Astrocyte (in vitro differentiated cells and primary cell): ENCODE measurements around the gene CLDN1. TPM values are rescaled to one million over a fixed set of nuclear protein-coding genes. Genes with fewer than 3 reads are reported as not detected.

Source experiments
- DNase-seq: peaks from one replicate; pipeline ENCODE4 v3.0.0-alpha.2; 2010; ENCODE audit warnings: low read depth
- FAIRE-seq: peaks from 2 replicates; lab custom pipeline; 2011; peaks lifted over from hg19 to GRCh38; lab: Jason Lieb, UNC
- H2AFZ ChIP-seq: 2 replicates; pipeline ENCODE4 v1.6.0; 2012; ENCODE audit warnings: low read depth, low read length, inconsistent platforms
- H3K27ac ChIP-seq: 2 replicates; pipeline ENCODE4 v1.5.1; 2011; ENCODE audit warnings: low read depth, low read length, inconsistent platforms
- H3K27me3 ChIP-seq: 2 replicates; pipeline ENCODE4 v1.6.0; 2011; ENCODE audit warnings: low read length, inconsistent platforms; ENCODE audit not compliant: insufficient read depth
- H3K36me3 ChIP-seq: 2 replicates; pipeline ENCODE4 v1.5.1; 2011; ENCODE audit warnings: low read length, inconsistent platforms; ENCODE audit not compliant: insufficient read depth
- H3K4me1 ChIP-seq: 2 replicates; pipeline ENCODE4 v1.5.1; 2011; ENCODE audit warnings: low read length, inconsistent platforms; ENCODE audit not compliant: insufficient read depth
- H3K4me2 ChIP-seq: 2 replicates; pipeline ENCODE4 v1.6.0; 2012; ENCODE audit warnings: low read length, inconsistent platforms
- H3K4me3 ChIP-seq: 2 replicates; pipeline ENCODE4 v1.5.1; 2011; ENCODE audit warnings: low read depth, mild to moderate bottlenecking, low read length, inconsistent platforms; ENCODE audit not compliant: insufficient read depth
- H3K79me2 ChIP-seq: 2 replicates; pipeline ENCODE4 v1.6.0; 2012; ENCODE audit warnings: mild to moderate bottlenecking, low read length, inconsistent platforms; ENCODE audit not compliant: insufficient read depth
- H3K9ac ChIP-seq: 2 replicates; pipeline ENCODE4 v1.6.0; 2012; ENCODE audit warnings: mild to moderate bottlenecking, low read length, inconsistent platforms
- H3K9me3 ChIP-seq: 2 replicates; pipeline ENCODE4 v1.5.1; 2012; ENCODE audit warnings: low read depth, mild to moderate bottlenecking, low read length, inconsistent platforms; ENCODE audit not compliant: insufficient read depth
- H4K20me1 ChIP-seq: 2 replicates; pipeline ENCODE4 v1.6.0; 2012; ENCODE audit warnings: low read length, inconsistent platforms; ENCODE audit not compliant: insufficient read depth
- H3K27ac Mint-ChIP-seq: one replicate; pipeline ENCODE4 v1.8.0; 2021; ENCODE audit warnings: mild to moderate bottlenecking, mixed read lengths; ENCODE audit not compliant: unreplicated experiment
- H3K27me3 Mint-ChIP-seq: one replicate; pipeline ENCODE4 v1.8.0; 2021; ENCODE audit warnings: low read depth, mixed read lengths; ENCODE audit not compliant: unreplicated experiment
- H3K36me3 Mint-ChIP-seq: one replicate; pipeline ENCODE4 v1.8.0; 2021; ENCODE audit warnings: low read depth, mixed read lengths; ENCODE audit not compliant: unreplicated experiment
- H3K4me1 Mint-ChIP-seq: one replicate; pipeline ENCODE4 v1.8.0; 2021; ENCODE audit warnings: low read depth, mixed read lengths; ENCODE audit not compliant: unreplicated experiment
- H3K4me3 Mint-ChIP-seq: one replicate; pipeline ENCODE4 v1.8.0; 2021; ENCODE audit warnings: mild to moderate bottlenecking, moderate library complexity, mixed read lengths; ENCODE audit not compliant: unreplicated experiment
- H3K9me3 Mint-ChIP-seq: one replicate; pipeline ENCODE4 v1.8.0; 2021; ENCODE audit warnings: mild to moderate bottlenecking, mixed read lengths; ENCODE audit not compliant: unreplicated experiment
- CTCF ChIP-seq: IDR thresholded peaks from 2 replicates; pipeline ENCODE4 v1.5.1; 2011; ENCODE audit warnings: low read depth, mild to moderate bottlenecking, inconsistent platforms, low read length, moderate library complexity; ENCODE audit not compliant: insufficient read depth
- EZH2 ChIP-seq: IDR thresholded peaks from 2 replicates; pipeline ENCODE4 v1.6.1; 2012; ENCODE audit warnings: mild to moderate bottlenecking, low read length, inconsistent platforms; ENCODE audit not compliant: insufficient read depth
- total RNA-seq: library from RNA; stranded (reverse); gene quantifications from 2 replicates; pipeline ENCODE4 v1.2.1, GENCODE V29; 2021

CLDN1 gene
- total RNA-seq, 1 donor from 2014 or later: 35.6 TPM

GRCh38 chr3:190293621-190294020 lies 28.6 kb downstream of the CLDN1 start:
- TF ChIP-seq EZH2: no peak
- no peak for TF ChIP-seq CTCF
- peaks cover 6% of the 10 kb centered on the region for H3K9me3 ChIP-seq
- H3K9ac ChIP-seq: no peak overlapping the region
- H3K9me3 Mint-ChIP-seq: peaks cover 10% of the 10 kb centered on the region
- H3K27ac ChIP-seq: no peak overlapping the region
- H2AFZ ChIP-seq: no peak overlapping the region
- FAIRE-seq (no peak), DNase-seq (no peak)
- H3K79me2 ChIP-seq: no peaks in the 10 kb centered on the region
- no peaks in the 10 kb centered on the region for H3K36me3 ChIP-seq
- H4K20me1 ChIP-seq: no peaks in the 10 kb centered on the region
- H3K4me1 ChIP-seq: no peaks in the 10 kb centered on the region
- H3K27me3 ChIP-seq: no peaks in the 10 kb centered on the region
- H3K4me3 ChIP-seq: no peak overlapping the region
- no peak overlapping the region for H3K4me3 Mint-ChIP-seq
- H3K36me3 Mint-ChIP-seq: no peaks in the 10 kb centered on the region
- no peak overlapping the region for H3K27ac Mint-ChIP-seq
- no peaks in the 10 kb centered on the region for H3K27me3 Mint-ChIP-seq
- no peak overlapping the region for H3K4me2 ChIP-seq
- H3K4me1 Mint-ChIP-seq: no peaks in the 10 kb centered on the region

GRCh38 chr3:190291994-190292584 lies 30.2 kb downstream of the CLDN1 start:
- Mint-ChIP-seq H3K4me1 (no peaks in the 10 kb centered on the region), H3K27ac (no peak overlapping the region)
- no peak for FAIRE-seq

More at GRCh38 chr3:190291994-190292584, 30.2 kb downstream of the CLDN1 start:
- H3K79me2 ChIP-seq: no peaks in the 10 kb centered on the region
- Mint-ChIP-seq H3K9me3 (peaks cover 10% of the 10 kb centered on the region), H3K27me3 (no peaks in the 10 kb centered on the region), H3K4me3 (no peak overlapping the region), H3K36me3 (no peaks in the 10 kb centered on the region)
- DNase-seq: no peak
- no peak overlapping the region for H2AFZ ChIP-seq
- no peaks in the 10 kb centered on the region for H3K36me3 ChIP-seq
- no peak overlapping the region for H3K27ac ChIP-seq
- H3K9ac ChIP-seq: no peak overlapping the region
- peaks cover 6% of the 10 kb centered on the region for H3K9me3 ChIP-seq
- H3K27me3 ChIP-seq: no peaks in the 10 kb centered on the region
- H3K4me1 ChIP-seq: no peaks in the 10 kb centered on the region
- H3K4me2 ChIP-seq: no peak overlapping the region
- no peaks in the 10 kb centered on the region for H4K20me1 ChIP-seq
- TF ChIP-seq EZH2 (no peak), CTCF (no peak)
- no peak overlapping the region for H3K4me3 ChIP-seq
